ENCODE results near the gene RAB44.

The RAB44 gene

DNA sequence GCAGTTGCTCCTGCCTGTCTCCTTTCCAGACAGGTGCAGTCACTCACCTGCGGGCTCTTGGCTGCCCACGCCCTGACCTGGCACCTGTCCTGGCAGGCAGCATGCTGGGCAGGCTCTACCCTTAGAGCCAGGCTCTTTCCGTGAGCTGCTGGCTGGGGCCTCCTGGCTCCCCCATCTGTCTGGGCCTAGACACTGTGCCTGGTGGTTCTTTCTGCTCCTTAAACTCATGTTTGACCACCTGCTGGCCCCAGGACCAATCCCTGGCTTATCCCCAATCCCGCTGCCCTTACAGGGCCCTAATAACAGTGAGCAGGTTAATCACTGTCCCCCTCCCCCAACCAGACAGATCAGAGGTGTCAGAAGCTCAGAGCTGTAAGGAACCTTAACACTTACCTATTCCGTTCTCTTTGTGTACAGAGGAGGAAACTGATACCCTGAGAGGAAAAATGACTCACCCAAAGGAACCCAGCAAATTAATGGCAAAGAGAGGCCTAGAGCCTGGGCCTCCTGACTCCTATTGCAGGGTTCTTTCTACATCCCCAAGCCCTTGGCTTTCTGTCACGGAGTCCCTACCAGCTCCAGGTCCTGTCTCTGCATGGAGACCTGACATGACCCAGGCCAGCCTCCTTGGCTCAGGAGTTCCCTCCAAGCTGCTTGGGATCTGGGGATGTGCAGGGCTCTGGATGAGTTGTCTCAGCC is 54.7 kb downstream of the RAB44 start:
- no peak for DNase-seq (ENCODE audit: low read depth in 2 of 2)

DNA sequence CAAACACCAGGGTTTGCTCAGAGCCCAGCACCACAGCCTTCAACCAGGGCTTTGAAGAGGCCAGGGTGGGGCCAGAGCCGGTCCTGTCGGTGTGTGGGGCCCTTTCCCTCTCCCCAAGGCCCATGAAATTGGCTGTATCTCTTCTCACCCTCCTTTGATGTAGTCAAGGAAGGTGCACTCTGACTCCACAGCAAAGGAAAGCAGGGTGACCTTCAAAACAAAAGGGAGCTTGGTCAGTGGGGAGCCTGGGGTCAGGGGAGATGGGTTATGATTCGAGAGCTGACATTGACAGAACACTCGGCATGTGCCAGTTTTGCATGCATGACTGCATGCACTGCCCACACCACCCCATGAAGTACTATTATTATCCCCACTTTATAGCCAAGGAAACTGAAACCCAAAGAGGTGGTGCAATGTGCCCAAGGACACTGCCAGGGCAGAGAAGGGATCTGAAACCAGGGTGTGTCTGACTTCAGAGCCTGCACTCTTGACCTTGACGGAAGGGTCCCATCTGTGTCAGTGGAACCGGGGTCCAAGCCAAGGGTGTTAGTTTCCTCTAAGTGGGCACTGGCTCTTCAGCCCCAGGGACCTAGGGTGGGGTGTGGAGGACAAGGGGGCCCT is 55.4 kb downstream of the RAB44 start:
- no peak for DNase-seq (ENCODE audit: low read depth in 2 of 2)

DNA sequence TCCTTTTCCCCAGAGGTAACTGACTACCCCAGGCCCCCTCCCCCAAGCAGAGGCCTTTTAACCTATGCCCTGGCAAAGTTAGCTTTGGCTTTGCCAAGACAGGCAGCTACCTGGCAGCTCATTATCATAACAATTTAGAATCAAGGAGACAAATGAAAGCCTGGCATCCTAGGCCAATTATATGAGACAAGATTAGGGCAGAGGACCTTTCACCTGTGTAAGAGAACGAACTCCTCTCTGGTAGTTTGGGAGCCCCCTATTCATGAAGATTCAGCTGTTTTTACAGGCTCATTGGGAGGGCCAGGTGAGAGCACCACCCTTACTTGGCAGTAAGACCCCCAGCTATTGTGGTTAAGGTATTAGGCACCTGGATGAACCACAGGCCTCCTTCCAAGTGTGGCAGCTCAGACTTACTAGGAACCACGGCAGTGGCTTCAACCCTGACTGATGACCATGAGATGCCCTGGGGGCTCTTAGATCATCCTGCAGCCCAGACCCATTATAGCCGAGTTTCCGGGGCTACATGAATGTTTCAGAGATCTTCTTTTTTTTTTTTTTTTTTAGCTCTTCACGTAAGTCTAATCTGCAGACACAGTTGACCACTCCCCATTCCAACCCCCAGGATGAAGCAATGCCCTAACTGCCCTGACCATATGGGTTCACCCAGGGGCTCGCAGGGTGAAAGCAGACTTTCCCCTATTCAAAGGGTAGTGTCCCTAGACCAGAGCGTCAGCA is 56.2 kb downstream of the RAB44 start:
- no peak for DNase-seq (ENCODE audit: low read depth in 2 of 2)

DNA sequence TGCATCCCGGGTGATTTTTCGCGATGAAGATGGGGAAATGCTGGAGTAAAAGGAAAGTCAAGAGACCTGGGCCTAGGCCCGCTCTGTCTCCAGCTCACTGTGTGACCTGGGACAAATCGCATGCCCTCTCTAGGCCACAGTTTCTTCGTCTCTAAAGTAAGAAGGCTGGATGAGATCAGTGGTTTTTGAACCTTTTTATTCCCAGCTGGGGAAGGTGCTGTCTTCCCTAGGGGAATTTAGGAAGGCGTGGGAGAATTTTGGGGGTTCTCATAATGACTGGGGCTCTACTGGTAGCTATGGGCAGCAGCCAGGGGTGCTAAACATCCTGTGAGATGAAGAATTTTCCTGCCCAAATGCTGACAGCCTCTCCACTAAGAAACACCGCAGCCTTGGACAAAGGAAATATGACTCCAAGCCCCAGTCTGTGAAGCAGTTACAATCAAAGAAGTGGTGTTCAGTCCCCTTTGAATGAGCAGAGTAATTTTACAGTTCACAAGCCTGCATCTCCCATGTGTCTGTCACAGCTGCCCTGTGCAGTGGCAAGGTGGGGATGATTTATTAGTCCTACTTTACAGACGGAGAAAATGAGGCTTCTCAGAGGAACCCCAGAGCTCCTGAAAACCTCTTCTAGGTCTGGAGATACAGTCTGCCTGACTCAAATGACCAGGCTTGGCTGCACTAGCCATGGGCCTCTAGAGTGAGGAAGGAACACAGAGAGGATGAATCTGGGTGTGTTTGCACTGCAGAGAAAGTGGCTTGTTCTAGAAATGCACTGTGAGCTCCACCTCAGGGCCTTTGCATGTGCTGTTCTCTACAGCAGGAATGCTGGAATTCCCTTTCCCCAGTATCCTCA is 57.2 kb downstream of the RAB44 start:
- no peak for DNase-seq (ENCODE audit: low read depth in 2 of 2)

DNA sequence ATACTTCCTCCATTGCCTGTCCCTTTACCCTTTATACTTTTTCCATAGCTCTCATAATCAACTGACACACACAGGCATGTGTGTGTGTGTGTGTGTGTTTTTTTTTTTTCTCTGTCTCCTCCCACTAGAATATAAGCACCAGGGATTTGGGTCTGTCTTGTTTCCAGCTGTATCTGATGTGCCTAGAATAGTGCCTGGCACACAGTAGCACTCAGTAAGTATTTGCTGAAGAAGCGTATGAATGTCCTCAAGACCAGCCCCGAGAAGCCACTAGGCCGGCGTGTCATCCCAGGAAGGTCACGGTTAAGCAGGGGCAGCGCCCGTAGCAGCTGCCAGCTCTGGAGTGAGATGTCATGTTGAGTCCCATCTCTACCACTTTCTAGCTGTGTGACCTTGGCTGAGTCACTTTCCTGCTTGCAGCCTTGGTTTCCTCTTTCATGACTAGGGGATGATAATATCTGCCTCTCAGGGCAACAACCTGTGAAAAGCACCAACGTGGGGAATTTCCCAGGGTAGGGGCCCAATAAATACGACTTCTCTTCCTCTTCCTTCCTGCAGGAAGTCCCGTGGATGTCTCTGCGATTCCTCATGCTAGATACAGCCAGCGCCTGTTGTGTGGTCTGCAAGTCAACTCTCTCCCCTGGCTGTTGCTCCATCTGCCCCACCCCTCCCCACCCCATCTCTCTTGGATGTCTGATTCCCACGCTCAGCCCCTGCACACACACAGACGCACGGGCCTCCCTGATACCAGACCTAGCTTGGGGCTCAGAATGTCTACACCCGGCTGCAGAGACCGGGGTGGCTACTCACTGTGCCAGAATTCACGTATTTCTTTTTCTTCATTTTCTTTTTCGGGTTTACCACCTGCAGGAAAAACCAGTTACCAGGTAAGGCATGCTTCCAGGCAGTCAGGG is 58.1 kb downstream of the RAB44 start:
- peak; percentile 30 to 64 for DNase-seq (ENCODE audit: low read depth in 2 of 2)

DNA sequence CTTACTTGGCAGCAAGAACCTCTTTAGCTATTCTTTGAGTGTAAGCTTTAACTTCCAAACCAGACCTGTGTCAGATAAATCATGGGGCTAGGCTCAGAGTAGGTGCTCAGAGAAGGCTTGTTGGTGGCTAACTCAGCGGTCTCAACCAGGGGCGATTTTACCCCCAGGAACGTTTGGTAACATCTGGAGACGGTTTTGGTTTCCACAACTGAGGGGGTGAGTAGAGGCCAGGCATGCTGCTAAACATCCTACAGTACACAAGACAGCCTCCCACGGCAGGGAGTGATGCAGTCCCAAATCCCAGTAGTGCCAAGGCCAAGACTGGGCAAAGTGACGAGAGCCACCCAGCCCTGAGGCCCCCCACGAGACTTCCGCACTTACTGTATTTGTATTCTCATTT is 59.2 kb downstream of the RAB44 start:
- DNase-seq (ENCODE audit: low read depth in 2 of 2), result no peak

DNA sequence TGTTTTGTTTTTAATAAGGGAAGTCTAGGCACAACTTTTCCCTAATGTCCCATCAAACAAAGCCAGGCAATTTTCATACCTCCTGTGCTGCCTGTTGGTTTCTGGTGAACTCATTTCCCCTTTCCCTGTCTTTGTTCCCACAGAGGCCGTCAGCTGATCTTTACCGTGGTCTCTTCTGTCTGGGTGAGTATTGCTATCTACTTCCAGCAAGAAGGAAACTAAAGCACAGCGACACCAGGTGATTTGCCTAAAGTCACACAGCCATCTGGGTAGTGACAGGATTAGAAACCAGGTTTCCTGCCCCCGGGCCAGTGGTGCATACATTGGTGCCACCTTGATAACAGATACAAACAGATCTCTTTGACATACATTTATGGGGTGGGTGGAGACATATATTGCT is 59.6 kb downstream of the RAB44 start:
- DNase-seq (ENCODE audit: low read depth in 2 of 2), result no peak

DNA sequence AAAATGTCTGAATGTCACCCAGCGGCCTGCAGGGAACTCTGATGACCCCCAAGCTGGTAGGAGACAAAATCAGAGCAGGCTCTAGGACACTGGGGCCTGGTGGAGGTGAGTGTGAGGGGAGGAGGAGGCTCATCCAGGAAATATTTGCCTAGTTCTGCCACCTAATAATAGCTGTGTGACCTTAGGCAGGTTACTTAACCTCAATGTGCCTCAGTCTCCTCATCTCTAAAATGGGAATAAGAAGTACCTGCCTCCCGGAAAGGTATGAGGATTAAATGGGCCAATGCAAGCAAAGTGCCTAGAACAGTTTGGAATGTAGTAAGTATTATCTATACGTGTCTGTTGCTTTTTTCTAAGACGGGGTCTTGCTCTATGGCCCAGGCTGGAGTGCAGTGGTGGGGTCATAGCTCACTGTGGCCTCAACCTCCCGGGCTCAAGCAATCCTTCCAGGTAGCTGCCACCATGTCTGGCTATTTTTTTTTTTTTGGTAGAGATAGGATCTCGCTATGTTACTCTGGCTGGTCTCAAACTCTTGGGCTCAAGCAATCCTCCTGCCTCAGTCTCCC is 60.4 kb downstream of the RAB44 start:
- no peak for DNase-seq (ENCODE audit: low read depth in 2 of 2)

DNA sequence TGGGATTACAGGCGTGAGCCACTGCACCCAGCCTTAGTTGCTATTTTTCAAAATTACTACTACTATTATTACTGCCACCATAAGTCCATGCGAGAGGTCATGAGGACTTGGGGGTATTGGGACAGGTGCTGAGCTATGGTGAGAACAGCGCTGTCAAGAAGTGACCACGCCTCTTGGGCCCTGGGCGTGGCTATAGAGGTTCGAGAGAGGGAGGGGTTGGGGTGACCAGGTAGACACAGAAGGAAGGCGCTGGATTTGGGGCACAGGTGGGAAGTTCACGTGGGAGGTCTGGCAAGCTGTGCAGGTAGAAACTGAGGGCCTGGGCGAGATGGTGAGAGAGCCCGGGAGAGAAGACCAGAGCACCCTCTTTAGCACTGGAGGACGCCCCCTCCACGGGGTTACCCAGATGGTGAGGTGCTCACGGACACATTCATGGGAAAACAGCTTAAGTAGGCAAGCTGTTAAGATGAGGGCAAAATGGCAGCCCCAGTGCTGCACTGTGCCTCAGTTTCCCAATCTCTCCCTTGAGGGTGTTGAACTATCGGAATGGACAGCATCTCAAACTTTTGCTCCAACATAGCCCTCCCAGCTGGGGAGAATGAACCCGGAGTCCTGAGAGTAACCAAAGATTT is 61.0 kb downstream of the RAB44 start:
- DNase-seq (ENCODE audit: low read depth in 2 of 2), result no peak

DNA sequence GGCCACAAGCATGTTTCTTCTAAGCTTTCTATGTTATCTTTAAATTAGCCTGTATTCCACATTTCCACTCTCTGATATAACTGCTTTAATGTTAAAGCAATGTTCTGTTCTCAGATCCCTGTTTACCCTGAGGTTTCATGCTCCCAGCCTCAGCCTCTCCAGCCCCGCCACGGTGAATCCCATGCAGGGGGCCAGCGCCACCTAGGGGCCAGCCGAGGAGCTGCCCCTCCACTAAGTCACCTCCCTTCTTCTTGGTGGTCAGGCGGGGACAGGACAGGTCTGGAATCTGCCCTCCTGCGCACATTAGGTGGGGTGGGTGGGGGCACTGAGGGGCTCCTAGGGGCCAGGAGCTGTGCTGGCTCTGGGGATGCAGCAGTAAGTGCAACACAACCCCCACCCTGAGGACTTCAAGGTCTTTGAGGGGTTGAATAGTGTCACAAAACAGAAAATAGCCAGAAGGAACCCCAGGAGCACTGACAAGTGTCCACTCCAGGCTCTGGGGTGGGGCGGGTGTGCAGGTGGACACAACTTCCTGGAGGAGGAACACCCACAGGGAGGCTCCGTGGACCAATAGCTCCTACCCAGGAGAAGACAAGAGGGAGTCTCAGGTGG is 61.6 kb downstream of the RAB44 start:
- peak; percentile 70 to 71 for DNase-seq (ENCODE audit: low read depth in 2 of 2)

DNA sequence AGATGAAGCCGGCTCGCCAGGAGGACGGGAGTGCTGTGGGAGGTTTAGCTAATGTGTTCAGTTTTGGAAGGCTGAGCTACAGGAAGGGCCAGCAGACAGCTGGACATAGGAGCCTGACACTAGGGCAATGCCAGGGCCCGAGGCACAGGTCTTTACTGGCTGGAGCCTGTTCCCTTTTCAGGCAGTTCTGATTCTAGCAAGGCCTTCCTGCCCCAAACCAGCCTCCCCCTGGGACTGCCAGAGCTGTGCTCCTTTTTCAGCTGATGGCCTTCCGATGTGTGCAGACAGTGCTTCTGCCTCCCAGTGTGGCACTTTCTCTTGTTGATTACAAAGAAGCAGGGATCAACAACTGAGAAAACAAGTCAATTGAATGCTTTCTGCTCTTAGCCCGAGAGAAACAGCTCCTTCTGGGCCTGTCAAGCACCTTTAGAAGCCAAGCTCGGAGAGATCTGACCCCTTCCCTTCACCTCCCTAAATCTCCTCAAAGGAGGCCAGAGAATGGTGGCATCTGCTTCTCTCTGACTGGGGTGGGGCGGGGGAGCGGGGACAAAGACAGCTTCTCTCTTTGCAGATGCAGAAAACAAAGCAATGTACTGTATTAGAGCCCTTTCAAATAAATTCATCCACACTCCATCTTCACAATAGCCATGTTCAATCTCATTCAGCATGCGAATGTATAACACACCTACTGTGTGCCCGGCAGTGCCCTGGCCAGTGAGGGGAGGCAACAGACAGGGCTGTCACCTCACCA is 63.2 kb downstream of the RAB44 start:
- no peak for DNase-seq (ENCODE audit: low read depth in 2 of 2)

DNA sequence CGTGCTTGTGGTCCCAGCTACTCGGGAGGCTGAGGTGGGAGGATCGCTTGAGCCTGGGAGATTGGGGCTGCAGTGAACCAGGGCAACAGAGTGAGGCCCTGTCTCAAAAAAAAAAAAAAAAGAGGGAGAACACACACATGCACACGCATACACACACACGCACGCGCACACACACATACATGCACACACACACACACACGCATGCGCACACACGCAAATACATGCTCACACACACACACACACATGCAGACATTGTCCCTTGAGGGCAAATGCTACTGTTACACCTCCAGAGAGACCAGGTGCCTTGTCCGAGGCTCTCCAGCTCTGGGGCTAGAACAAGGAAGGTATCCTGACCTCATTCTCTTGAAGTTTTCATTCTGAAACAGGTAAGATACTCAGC is 64.5 kb downstream of the RAB44 start:
- DNase-seq (ENCODE audit: low read depth in 2 of 2), result no peak

DNA sequence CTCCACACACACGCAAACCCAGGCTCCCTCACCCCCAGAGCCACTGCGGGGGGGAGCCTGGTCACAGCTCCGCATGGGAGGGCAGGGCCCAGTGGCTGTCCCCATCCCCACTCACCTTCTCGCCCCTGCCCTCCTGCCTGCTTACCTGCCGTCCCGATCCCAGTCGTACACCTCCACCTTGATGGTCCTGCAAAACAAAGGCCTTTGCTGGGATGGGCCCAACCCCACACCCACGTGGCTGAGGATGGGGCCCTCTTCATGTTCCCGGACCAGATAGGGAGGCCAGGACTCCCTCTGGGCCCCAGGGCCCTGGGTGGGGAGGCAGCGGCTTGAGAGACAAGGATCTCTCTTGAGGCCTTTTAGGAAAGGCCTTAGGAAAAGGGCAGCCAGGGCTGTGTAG is 67.6 kb downstream of the RAB44 start:
- no peak for DNase-seq (ENCODE audit: low read depth in 2 of 2)

DNA sequence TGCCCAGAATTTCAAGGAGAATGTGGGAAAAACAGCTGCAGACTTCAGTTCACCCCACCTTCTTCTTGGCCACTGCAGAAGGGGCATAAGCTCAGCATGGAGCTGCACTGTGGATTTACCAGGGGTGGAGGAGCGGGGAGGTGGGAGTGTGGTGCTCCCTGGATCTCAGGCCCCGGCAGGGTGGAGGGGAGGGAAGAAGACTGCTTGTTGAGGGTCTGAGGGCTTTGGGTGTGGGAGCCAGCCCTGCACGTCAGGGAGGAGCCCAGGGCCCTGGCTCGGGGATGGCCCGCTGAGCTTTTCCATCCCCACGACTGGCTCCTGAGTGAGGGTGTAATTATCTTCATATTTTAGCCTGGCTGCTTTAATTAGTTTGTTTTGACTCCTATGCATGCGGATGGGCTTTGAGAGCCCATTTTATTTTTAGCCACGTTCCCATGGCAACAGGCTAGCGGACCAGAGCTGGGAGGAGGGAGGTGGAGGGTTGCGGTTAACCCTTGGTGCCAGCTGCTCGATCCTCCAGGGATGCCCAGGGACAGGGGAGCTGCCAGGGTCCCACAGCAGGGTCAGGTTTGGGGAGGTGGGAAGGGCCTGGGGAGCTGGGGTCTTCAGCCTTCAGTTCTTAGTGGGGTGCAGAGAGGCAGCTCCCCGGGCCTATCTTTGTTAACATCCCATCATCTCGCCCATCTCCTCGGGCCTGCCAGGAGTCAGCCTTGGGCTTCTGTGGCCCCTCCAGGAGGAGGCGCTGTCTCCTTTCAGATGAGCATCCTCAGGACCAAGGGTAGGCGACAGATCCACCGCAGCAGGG is 68.2 kb downstream of the RAB44 start:
- peak; percentile 73 to 75 for DNase-seq (ENCODE audit: low read depth in 2 of 2)

DNA sequence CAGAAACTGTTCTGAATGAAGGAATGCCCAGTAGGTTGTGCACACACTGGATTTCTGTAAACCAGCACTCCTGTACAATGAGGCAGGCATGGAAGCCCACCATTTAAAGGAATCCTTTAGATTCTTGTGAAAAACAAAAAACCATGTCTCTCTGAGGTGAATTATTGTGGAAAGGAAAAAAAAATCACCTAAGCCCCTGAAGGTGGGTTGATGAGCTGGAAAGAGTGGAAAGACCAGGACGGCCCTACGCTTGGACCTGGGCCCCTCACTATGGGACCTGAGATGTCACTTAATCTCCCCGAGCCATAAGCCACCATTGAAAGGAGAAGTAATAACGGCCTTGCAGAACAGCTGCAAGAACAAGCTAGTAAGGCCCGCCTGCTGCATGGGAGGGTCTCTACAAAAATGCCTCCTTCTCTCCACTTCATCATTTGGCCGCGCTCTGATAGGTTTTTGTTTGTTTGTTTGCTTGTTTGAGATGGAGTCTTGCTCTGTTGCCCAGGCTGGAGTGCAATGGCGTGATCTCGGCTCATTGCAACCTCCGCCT is 68.8 kb downstream of the RAB44 start:
- no peak for DNase-seq (ENCODE audit: low read depth in 2 of 2)

DNA sequence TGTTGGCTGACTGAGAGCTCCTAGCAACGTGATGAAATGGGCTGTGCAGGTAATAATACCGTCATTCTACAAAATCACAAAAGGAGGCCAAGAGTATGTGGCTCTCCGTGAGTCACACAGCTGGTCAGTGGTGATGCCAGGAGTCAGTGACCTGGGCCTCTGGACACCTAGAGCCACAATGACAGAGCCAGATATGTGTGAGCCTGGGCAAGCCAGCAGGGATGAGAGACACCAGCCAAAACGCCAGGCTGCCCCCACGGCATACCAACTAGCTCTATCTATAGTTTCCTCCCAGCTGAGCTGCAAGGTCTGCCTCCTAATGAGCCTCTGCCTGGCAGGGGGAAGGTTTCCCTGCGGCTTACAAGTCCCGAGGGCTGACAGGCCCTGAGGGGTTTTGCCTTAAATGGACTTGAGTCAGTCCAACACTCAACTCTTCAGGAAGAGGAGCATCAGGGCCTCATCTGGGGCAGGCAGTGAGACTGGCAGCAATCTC is 71.6 kb downstream of the RAB44 start:
- DNase-seq (ENCODE audit: low read depth in 2 of 2), result no peak

DNA sequence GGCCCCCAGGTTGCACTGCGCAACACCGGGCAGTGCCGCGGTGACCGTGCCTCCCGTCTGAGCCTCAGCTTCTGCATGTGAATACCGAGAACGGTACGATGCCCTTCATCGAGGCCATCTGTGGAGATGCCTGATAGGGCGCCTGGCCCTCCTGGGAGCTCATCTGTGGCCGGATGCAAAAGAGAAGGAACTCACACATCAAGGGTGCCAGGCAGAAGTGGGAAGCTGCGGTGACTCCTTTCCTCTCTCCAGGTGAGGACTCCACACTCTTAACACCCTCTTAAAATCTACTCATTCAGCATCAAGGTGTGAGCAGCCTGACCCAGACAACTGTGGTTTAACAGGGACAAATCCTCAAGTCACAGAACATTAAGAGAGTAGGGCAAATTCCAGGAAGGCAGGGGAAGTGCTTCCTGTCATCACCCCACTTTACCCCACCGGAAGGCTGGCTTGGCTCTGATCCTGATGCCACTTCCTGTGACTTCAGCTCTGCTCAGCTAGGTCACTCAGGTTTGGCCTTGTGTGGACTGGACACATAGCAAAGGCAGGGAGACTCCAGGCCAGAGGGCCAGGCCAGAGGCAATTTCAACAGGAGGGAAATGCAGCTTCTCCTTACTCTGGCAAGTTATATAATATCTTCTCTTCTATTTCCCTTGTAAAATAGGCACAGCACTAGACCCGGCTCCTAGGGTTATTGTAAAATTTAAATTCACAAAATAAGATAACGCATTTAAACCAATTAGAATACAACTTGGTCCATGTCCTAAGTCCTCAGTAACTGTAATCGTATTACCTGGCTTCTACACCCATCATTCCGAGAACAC is 72.3 kb downstream of the RAB44 start:
- DNase-seq (ENCODE audit: low read depth in 2 of 2), result no peak

Data from stimulated activated CD8-positive, alpha-beta memory T cell treated with anti-CD3 and anti-CD28 coated beads, Interleukin-2, amount 100 ng/mL, for 48 hours (primary cell).